DOHH2 (cell line): ENCODE data around the gene SLFN12L.

Experiments
- EZH2phosphoT487 ChIP-seq: fragments of 200-600 bp; sonication (generic); IDR thresholded peaks from 2 replicates; pipeline ENCODE4 v1.6.1; 2017; ENCODE audit warnings: borderline replicate concordance, mild to moderate bottlenecking, antibody characterized with exemption, low read length, moderate library complexity, mixed read lengths
- TF ChIP-seq, protein P1 (sequence below): fragments of 200-600 bp; sonication (generic); IDR thresholded peaks from one replicate; pipeline ENCODE4 v1.5.1; 2014; ENCODE audit warnings: antibody characterized with exemption, mild to moderate bottlenecking, low read depth, low read length; ENCODE audit not compliant: poor library complexity, severe bottlenecking

DNA sequence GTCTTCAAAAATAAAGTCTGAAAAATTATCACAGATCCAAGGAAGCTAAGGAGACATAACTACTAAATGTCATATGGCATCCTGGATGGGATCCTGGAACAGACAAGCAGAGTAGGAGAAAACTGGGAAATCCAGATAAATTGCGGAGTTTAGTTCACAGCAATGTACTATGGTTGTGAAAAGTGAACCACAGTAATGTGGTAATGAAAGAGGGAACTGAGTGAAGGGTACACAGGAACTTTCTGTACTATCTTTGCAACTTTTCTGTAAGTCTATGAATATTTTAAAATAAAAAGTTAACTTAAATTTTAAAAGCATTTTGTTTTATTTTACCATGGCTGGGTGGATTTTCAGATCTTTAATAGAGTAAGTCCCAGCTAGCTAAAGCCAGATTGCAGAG, 16.3 kb downstream of the SLFN12L start:
- TF ChIP-seq, protein P1, sequence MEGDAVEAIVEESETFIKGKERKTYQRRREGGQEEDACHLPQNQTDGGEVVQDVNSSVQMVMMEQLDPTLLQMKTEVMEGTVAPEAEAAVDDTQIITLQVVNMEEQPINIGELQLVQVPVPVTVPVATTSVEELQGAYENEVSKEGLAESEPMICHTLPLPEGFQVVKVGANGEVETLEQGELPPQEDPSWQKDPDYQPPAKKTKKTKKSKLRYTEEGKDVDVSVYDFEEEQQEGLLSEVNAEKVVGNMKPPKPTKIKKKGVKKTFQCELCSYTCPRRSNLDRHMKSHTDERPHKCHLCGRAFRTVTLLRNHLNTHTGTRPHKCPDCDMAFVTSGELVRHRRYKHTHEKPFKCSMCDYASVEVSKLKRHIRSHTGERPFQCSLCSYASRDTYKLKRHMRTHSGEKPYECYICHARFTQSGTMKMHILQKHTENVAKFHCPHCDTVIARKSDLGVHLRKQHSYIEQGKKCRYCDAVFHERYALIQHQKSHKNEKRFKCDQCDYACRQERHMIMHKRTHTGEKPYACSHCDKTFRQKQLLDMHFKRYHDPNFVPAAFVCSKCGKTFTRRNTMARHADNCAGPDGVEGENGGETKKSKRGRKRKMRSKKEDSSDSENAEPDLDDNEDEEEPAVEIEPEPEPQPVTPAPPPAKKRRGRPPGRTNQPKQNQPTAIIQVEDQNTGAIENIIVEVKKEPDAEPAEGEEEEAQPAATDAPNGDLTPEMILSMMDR: no peak
- TF ChIP-seq EZH2phosphoT487: no peak
